HG03575 (cell line): ENCODE results near the gene ZNF385C.

Source experiments
- ATAC-seq: cut with Tn5 transposase; IDR thresholded peaks from one replicate; pipeline ENCODE4 v1.9.1; 2021; ENCODE audit not compliant: unreplicated experiment, insufficient number of reproducible peaks, low FRiP score; ENCODE audit errors: extremely low read depth

Gene ZNF385C

DNA sequence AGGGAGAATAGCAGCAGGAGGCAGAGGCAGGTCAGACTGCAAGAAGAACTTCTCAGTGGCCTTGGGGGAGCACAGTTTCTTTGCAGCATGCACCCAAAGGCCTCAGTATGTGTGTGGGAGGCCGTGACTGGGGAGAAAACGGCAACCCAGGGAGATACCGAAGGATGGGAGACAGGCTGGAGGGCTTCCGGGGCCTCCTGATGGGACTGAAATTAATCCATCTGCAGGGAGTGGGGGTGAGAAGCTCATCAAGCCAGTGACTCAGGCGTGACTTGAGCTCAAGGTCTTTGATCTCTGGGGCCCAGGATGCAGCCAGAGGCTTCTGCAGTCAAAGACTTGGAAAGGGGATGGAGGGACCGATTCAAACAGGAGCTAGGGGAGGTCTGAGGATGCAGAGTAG is 42.8 kb downstream of the ZNF385C start:
- no peak for ATAC-seq

GRCh38 chr17:42055027-42055426 is 43.2 kb downstream of the ZNF385C start:
- ATAC-seq = no peak

DNA sequence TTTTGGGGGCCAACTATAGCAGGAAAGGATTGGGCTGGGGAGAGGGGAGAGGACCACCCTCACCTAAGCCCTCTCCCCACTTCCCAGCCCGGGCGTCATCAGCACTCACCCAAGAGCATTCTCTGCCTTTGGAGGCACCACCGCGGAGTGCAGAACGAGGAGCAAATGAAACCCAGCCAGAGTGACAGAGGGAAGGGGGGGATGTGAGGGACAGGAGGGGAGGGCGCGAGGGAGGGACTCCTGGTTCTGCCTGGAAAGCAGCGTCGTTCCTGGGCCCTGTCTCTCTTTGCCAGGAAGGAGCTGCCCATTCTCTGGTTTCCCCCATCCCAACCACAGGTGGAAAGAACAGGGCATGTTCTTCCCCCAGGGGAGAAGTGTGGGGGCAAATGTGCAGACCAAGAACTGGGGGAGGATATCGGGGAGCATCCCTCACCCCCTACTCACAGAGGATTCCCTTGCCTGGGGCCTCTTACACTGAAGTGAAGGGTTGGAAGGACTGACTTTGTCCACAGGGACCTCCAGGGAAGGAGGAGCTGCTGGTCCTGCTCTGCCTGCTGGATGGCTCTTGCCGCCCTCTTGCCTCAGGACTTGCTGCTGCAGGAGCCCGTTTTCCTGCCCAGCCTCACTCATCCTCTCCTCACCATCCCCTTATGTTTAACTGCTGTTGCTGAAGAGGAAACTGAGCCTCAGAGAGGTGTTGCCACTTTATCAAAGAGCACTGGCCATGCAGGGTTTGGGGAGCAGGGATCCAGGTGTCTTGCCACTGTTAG is 44.4 kb downstream of the ZNF385C start:
- no peak for ATAC-seq

DNA sequence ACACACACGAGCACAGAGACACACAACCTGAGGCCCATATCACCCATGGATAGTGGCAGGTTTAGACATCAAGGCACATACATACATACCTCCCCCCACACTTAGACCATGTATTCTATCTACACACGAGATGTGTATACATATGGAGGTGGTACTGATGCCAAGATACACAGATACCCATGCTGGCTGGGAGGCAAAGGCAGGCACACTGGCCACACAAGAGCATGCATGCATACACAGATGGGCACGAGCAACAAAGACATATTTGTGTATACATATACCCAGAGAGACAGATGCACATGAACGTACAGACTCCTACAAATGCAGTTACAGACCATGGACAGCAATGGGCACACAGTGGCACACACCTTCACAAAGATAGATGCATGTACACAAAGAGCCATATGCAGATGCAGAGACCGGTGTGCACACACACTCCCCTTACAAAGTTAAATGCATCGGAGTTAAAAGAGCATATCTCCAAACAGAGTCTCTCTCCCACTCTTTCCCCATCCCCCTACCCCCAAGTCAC is 45.9 kb downstream of the ZNF385C start:
- no peak for ATAC-seq

- ATAC-seq = no peak
Observed at GRCh38 chr17:42051645-42052044, 46.6 kb downstream of the ZNF385C start.

- ATAC-seq = no peak
Observed at GRCh38 chr17:42051013-42051400, 47.3 kb downstream of the ZNF385C start.

DNA sequence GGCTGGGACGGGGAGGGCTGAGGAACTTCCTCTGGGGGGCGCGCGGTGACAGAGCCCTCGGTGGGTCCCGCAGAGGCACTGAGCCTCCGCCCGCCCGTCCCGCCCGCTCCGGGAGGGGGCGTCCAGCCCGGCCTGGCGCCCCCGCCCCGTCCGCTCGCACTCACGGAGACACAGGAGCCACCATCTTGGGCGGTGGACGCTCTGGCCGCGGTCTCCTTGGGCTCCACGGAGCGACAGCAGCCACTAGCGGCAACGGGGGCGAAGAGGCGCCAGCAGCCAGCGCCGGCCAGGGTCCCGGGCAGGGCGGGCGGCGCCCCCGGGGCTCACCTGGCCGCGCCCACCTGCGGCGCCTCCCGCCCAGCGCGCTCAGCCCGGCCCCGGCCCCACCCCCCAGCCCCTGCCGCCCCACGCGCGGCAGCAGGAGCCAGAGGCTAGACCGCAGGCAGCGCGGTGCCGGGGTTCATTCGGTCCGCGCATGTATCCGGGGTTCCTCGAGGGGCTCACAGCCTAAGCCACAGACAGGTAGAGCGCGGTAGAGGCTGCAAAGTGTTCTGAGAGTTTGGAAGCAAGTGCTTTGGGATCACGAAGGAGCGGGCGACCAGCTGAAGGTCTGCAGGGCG is 47.8 kb downstream of the ZNF385C start, which contains the start of gene C17orf113:
TSS of gene C17orf113 (minus strand) at position 209 of the 620 bp plus-strand sequence. CDS start 7,225 bp downstream, outside the sequence.
- ATAC-seq = no peak

DNA sequence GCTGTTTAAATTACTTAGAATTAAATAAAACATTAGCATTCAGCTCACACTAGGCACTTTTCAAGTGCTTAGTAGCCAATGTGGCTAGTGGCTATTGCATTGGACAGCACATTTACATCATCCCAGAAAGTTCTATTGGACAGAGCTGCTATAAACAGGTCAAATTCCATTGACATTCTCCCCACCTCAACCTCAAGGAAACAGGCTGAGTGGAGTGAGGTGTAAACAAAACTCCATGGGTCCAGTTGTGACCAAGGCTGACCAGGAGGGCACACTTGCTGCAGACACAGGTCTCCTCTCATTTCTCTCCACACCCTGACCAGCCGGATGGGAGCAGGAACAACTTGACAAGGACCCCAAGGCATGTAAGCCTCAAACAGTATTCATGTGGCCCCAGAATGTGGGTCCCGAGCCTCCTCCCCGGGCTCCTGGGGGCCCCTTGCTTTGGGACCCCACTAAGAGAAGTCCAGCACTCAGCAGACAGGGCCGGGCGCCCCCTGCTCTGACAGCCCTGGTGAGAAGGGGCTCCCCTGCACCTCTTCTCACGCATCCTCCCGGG is 48.4 kb downstream of the ZNF385C start:
- no peak for ATAC-seq

GRCh38 chr17:42047343-42047742 is 50.9 kb downstream of the ZNF385C start:
- no peak for ATAC-seq

DNA sequence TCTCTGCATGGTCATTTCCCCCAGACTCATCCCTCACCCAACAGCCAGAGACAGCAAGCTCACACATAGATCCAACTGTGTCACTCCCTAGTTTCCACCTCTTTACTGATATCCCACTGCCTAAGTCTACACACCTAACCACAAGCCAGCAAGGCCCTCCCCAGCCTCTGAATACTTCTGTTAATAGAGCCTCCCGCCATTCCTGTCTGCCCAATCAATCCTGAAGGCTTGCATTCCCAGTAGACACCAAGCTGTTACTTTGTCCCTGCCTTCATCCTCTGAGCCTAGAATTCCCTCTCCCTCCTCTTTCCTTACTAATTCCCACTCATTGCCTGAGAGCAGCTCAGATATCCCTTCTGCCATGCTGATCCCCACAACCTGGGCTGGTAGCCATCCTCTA is 52.6 kb downstream of the ZNF385C start:
- ATAC-seq = no peak

DNA sequence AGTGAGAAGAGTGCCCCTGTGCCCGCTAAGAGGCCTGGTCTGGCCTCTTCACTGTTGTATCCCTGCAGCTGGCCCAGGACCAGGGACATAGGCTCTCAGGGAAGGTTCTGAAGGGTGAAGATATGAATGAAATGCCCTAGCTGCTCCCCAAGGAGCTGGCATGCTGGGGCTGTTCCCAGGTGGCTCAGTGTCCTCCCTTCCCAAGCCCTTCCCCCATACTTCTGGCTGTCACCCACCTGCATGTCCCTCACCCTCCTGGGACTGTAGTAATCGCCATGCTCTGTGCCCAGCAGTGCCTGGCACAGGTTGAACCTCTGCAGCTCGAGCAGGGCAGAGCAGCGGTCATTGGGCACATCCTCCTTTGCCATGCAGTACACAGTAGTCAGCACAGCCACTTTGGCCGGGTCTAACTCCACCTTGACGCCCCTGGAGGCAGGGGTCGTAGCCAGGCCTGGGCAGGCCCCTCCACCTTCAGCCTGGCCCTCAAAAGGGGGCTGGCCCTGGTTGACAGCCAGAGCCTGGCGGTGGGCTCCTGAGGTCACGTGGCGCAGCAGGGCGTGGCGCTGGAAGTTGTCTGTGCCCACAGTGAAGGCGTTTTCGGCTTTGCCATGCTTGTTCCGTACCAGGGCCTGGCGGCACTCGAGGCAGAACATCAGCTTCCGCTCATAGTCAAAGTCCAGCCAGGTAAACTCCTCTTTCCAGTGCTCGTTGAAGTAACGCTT is 55.5 kb downstream of the ZNF385C start:
- ATAC-seq = no peak

DNA sequence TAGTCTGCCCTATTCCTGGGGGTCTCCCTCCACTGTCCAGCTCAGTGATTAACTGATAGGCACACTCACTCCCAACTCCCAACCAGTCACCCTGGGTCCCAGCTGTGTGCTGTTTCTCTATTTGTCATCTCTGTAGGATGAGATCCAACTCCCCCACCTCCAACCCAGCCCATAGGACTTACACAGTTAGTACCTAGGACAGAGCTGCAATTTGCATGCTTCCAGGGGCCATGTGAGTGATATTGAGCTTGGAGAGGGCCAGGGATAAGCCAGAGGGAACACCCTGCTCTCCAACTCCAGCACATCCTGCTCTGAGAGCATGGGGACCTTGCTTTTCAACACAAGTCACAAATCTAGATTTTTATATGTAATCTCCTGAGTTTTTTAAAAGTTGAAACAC is 56.7 kb downstream of the ZNF385C start:
- no peak for ATAC-seq

- no peak for ATAC-seq
Observed at GRCh38 chr17:42040818-42041217, 57.5 kb downstream of the ZNF385C start.

GRCh38 chr17:42039794-42040763 is 58.2 kb downstream of the ZNF385C start:
- no peak for ATAC-seq

- ATAC-seq = no peak
Observed at GRCh38 chr17:42038221-42038973, 59.9 kb downstream of the ZNF385C start.

GRCh38 chr17:42034059-42034458 is 64.2 kb downstream of the ZNF385C start:
- no peak for ATAC-seq

GRCh38 chr17:42031584-42031983 is 66.7 kb downstream of the ZNF385C start:
- no peak for ATAC-seq

- ATAC-seq = no peak
Observed at GRCh38 chr17:42028791-42029127, 69.5 kb downstream of the ZNF385C start.
